Measurements from ENCODE around the gene BTD.

DNA sequence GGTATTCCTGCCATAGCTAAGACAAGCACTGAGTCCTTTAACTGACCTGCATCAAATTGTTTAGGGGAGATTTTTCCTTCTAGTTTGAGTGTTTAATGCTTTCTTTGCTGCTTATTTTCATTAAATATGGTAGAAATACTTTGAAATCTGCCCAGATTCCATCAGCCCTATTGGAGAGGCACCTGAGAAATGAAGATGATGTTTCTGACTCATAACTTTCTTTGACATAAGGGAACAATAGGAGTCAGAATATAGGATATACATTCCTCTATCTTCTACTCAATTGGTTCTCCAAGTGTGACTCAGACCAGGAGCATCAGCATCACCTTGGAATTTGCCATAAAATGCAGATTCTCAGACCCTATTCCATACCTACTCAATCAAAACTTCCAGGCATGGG is 27.4 kb downstream of the BTD start:
- TF ChIP-seq POLR2A (IDR thresholded peaks at IDR 0.05): no peak
- TF ChIP-seq, protein P1, sequence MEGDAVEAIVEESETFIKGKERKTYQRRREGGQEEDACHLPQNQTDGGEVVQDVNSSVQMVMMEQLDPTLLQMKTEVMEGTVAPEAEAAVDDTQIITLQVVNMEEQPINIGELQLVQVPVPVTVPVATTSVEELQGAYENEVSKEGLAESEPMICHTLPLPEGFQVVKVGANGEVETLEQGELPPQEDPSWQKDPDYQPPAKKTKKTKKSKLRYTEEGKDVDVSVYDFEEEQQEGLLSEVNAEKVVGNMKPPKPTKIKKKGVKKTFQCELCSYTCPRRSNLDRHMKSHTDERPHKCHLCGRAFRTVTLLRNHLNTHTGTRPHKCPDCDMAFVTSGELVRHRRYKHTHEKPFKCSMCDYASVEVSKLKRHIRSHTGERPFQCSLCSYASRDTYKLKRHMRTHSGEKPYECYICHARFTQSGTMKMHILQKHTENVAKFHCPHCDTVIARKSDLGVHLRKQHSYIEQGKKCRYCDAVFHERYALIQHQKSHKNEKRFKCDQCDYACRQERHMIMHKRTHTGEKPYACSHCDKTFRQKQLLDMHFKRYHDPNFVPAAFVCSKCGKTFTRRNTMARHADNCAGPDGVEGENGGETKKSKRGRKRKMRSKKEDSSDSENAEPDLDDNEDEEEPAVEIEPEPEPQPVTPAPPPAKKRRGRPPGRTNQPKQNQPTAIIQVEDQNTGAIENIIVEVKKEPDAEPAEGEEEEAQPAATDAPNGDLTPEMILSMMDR (IDR thresholded peaks at IDR 0.05): no peak
- TF ChIP-seq POLR2AphosphoS5 (IDR thresholded peaks at IDR 0.05): no peak
